Measurements from ENCODE around the gene MBD1.

MBD1 gene

GRCh38 chr18:50307400-50307737, 26.0 kb upstream of the MBD1 start:
- POLR2A ChIA-PET, result interaction anchor here (1.4 kb wide), 1 partner anchor 9 kb away, joined by 4 read pairs; no protein-coding TSS in a partner anchor
- TF ChIP-seq CTCF (IDR thresholded peaks at IDR 0.05; ENCODE audit: control extremely low read depth, extremely low read depth, low read depth, missing control alignments), result no peak
- CTCF ChIA-PET, result interaction anchor here (1.0 to 2.5 kb wide), 5 partner anchors 8 to 50 kb away, joined by 3 to 14 read pairs (median 4); no protein-coding TSS in a partner anchor
- DNase-seq (ENCODE audit: extremely low spot score), result no peak

GRCh38 chr18:50306944-50307343, 25.6 kb upstream of the MBD1 start:
- CTCF ChIA-PET, result interaction anchor here (1.0 to 1.6 kb wide), 4 partner anchors 16 to 50 kb away, joined by 3 to 14 read pairs (median 4); no protein-coding TSS in a partner anchor
- POLR2A ChIA-PET, result interaction anchor here (1.4 kb wide), 1 partner anchor 9 kb away, joined by 4 read pairs; no protein-coding TSS in a partner anchor
- no peak for DNase-seq (ENCODE audit: extremely low spot score)
- TF ChIP-seq CTCF (IDR thresholded peaks at IDR 0.05; ENCODE audit: control extremely low read depth, extremely low read depth, low read depth, missing control alignments), result no peak

GRCh38 chr18:50301074-50301473, 19.8 kb upstream of the MBD1 start:
- CTCF ChIA-PET, result interaction anchor here (1.0 to 1.8 kb wide), 2 partner anchors 13 to 32 kb away, joined by 3 to 5 read pairs; no protein-coding TSS in a partner anchor
- no peak for TF ChIP-seq CTCF (IDR thresholded peaks at IDR 0.05; ENCODE audit: control extremely low read depth, extremely low read depth, low read depth, missing control alignments)
- no peak for DNase-seq (ENCODE audit: extremely low spot score)
- POLR2A ChIA-PET, result no interaction called here

GRCh38 chr18:50299626-50300388, 18.5 kb upstream of the MBD1 start:
- ChIA-PET CTCF (interaction anchor here (0.9 to 2.6 kb wide), 5 partner anchors 9 to 57 kb away, joined by 3 to 8 read pairs (median 3); no protein-coding TSS in a partner anchor), POLR2A (no interaction called here)
- TF ChIP-seq CTCF (IDR thresholded peaks at IDR 0.05; ENCODE audit: control extremely low read depth, extremely low read depth, low read depth, missing control alignments), result no peak
- no peak for DNase-seq (ENCODE audit: extremely low spot score)

GRCh38 chr18:50298443-50299284, 17.3 kb upstream of the MBD1 start:
- no peak for TF ChIP-seq CTCF (IDR thresholded peaks at IDR 0.05; ENCODE audit: control extremely low read depth, extremely low read depth, low read depth, missing control alignments)
- CTCF ChIA-PET, result interaction anchor here (0.8 to 2.6 kb wide), 4 partner anchors 10 to 59 kb away, joined by 3 to 8 read pairs (median 5); no protein-coding TSS in a partner anchor
- POLR2A ChIA-PET, result interaction anchor here (1.0 kb wide), 1 partner anchor 9 kb away, joined by 4 read pairs; no protein-coding TSS in a partner anchor
- DNase-seq (ENCODE audit: extremely low spot score), result no peak
